DMS 273 (cell line): Measurements from ENCODE around the gene ARID5B.

Experiments used
- DNase-seq: peaks from one replicate; lab custom pipeline; 2025; ENCODE audit not compliant: unreplicated experiment; lab: John Stamatoyannopoulos, UW

ARID5B gene

GRCh38 chr10:62048919-62049623 lies 147.6 kb downstream of the ARID5B start:
- peak; percentile 75 for DNase-seq

DNA sequence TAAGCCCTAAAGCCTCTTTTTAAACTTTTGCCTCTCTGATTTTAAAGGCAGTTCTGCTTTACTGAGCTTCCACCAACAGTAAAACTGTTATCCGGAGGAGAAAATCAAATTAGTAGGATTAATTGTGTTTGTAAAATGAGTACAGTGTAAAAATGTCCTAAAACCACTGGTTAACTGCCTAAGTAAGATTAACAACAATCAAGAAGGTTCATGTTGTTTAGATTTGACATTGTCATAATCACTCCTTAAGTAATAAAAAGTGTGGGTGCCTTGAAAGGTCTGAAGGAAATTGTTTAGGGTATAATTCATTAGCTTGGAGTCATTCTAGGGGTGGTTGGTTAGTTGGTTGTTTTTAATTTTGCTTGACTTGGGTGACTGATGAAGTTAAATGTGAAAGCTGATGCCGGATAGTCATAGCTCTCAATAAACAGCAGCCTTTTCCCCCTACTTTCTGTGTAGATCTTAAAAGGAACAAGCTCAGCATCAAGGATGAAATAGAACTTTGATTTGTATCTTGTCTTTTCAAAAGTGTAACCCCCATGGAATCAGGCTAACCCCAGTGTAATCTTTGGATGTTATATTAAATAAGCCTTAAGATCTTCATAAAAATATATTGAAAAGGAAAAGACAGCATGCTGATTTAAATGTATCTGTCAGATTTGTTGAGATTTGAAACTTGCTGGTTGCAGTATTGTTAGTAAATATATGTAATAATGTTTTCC lies 148.3 kb downstream of the ARID5B start:
- no peak for DNase-seq

DNA sequence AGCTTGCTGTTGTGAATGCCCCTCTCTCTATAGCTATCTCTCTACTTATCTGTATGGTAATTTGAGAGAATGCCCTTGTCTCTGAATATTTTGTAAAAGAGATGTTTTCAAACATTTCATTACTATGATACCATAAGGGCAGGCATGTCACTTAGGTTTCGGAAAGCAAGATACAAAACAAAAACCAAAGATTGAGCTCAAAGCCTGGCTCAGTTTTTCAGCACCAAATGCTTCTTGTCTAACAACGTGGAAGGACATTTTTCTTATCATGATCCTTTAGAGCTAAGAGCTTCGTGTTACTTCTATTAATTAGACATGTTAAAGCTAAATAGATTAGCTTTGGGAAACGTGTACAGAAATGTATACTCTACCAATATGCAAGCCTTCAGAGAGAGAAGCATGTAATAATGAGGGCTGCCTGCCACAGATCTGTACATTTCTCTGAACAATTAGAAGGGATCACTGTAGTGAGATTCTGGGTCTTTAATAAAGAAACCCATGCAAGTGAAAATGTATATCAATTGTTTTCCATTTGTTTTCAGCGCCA lies 148.9 kb downstream of the ARID5B start:
- DNase-seq = no peak

DNA sequence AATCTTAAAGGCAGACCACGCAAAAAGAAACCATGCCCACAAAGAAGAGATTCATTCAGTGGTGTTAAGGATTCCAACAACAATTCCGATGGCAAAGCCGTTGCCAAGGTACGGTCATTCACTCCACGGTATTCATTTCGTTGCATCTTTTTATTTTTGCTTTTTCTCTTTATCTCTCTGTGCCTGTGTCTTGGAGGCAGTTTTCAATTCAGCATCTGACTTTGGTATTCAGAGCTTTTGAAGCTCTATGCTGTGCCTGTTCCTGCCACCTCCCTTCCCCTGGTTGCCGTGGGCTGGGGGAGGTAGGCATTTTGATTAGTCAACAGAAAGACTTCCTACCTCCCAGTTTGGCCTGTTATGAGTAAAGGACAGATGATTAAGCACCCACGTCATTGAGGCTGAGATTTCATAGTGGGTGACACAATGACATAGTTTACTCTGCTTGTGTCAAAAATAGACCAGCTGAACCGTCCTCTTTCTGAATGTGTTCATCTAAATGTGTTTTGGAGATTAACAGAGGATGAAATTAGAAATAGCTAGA lies 149.5 kb downstream of the ARID5B start:
- no peak for DNase-seq

DNA sequence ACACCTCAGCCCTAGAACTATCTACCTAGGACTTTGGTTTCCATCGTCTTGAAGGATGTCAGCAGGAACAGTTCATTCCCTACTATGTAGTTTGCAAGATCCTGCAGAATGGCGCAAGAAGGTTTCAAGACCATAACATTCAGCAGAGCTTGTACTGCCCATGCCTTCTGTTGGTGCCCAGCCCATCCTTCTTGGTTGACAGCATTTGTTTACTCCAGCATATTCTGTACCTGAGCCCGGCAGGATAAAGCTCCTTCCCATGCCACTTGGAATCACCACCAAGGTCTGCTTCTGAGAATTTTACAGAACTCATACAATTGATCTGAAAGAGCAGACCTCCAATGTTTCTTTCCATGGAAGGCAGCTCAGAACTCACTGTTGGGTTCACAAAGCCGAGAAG lies 150.8 kb downstream of the ARID5B start:
- no peak for DNase-seq

GRCh38 chr10:62053860-62054259 lies 152.4 kb downstream of the ARID5B start:
- DNase-seq = no peak

- DNase-seq = no peak
Observed at GRCh38 chr10:62054408-62054807, 152.9 kb downstream of the ARID5B start.

GRCh38 chr10:62054830-62055229 lies 153.3 kb downstream of the ARID5B start:
- no peak for DNase-seq

DNA sequence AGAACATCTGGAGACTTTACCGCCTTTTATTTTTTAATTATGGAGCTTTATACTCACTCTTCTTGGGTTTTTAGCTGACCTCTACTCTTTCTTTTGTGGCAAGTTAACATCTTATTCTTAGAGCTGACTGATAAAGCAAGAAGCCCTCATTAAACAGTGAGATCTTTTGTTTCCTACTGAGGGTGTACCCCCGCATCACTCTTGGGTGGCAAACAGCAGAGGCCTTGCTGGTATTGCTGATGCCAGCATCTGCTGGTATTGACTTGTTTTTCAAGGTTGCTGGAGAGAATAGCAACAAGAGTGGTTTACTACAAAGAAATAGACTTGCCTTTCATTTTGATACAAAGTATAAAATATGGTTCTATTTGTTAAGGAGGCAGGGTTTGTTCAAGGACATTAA lies 154.7 kb downstream of the ARID5B start:
- no peak for DNase-seq

- DNase-seq = no peak
Observed at GRCh38 chr10:62056698-62057097, 155.2 kb downstream of the ARID5B start.

- DNase-seq = no peak
Observed at GRCh38 chr10:62057359-62057758, 155.9 kb downstream of the ARID5B start.

DNA sequence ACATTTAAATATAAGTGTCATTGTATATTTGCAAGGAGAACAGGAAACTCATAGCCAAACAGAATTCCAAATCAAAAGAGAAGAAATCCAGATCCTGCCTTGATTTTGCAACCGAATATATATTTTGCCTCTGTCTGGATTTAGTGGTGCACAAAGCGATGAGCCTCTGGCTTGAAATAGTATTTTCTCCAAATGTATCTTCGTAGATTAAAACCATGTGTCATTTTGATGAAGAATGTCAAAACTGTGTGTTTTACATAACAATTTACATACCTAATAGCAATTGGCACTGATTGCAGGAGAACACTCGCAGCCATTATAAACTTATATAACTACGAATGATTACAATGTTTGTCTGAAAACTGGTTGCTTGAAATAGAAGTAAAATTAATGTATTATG lies 156.4 kb downstream of the ARID5B start:
- no peak for DNase-seq

- DNase-seq = no peak
Observed at GRCh38 chr10:62058476-62058875, 157.0 kb downstream of the ARID5B start.

- DNase-seq = no peak
Observed at GRCh38 chr10:62058896-62059216, 157.4 kb downstream of the ARID5B start.

- DNase-seq = peak; percentile 6
Observed at GRCh38 chr10:62059217-62059920, 157.9 kb downstream of the ARID5B start.

DNA sequence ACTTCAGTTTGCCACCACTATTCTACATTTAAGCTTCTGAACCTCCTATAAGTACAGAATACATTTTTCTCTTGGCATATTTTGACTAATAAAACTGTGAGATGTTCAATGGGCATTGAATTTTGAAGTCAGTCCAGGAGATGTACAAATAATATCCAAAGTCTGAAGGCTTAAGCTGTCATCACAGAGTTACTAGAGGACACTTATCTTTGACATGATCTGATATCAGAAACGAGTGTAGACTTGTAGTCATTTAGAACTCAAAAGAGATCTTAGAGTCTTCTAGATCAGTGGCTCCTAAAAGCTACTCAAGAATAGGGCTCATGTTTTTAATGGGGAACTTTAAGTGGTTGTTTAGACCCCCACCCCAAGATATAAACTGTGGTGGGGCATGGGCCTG lies 160.5 kb downstream of the ARID5B start:
- no peak for DNase-seq

DNA sequence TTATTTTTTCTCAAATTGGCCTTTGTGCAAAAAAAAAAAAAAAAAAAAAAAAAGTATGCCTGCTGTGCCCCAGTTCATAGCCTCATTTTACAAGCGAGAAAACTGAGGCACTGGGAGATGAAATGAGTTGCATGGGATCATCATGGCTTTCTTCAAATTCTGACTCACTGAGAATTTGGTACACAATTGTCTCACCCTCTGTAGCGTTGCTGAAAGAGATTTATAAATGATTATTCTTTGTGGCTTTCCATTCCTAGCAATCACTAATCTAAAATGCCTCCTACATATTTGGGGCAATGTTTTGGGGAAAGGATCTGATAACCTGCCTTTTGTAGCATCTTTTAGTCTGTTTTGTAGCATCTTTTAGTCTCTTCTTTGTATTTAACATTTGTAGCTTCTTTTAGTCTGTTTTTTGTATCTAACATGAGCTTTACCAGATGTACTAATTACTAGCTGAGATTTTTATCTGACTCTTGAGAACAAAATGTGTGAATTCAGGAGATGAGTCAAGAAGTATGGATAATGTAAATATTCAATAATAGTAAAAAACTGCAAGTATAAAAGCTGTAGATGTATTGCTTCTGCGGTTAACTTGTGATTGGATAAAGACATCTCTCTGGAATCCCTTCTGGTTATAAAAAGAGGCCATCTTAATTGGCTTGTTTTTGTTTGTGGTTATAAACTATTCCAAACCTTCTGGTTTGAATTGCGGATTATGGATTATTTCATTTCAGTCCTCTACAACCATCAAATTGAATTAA lies 161.4 kb downstream of the ARID5B start:
- no peak for DNase-seq

DNA sequence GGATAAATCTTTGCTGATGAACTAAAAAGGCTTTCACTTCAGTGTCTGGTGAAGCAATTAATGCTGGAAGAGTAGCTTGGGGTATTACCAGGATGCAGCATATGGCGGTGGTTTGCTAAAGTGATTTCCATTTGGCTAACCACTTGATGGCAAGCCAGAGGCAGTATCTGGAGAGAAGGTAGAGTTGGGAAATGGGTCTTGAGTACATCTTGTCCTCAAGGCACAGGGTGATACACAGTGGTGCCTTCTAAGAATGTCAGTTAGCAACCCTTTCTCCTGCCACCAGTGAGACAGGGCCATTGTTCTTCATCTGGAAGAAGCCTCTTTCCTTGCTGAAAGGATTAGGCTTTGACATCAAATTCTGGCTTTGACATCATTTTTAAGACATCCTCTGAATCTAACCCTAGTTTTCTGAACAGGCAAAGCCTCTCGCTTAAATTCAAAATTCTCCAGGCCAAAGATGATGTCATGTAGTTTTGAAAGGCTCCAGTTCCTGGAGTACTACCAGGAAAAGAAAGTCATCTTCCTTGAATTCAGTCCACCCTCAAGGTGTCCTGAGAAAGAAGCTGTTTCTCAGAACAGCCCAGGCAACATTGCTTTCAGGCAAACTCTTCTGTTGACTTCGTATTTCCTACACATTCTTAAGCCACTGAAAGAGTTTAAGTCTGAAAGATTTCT lies 162.4 kb downstream of the ARID5B start:
- DNase-seq = peak; percentile 27

- no peak for DNase-seq
Observed at GRCh38 chr10:62067560-62067959, 166.1 kb downstream of the ARID5B start.

DNA sequence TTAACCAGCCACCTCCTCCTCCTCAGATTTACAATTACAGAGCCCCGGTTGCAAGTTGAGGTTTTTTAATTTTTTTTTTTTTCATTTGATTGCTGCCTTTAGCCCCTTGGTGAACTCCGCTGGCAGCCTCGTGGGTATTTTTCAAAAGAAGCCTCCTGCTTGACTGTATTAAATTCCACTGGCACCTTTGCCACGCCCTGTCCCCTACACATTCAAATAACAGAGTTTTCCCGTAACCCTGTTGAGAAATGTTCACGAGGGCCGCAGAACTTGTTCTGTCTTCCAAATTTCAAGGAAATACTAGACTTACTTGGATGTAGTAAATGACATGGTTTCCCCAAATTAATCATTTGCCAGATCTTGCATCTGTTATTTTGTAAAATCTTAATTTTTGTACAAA lies 167.0 kb downstream of the ARID5B start:
- DNase-seq = no peak
